ENCODE measurements around the gene ANKRD17. TPM values are rescaled to one million over a fixed set of nuclear protein-coding genes. Genes with fewer than 3 reads are reported as not detected.

ANKRD17 gene
- total RNA-seq, 2 experiments from 2014 or later, result 50.8 to 53.1 TPM

GRCh38 chr4:73170518-73171198, 87.9 kb downstream of the ANKRD17 start:
- H3K9me3 Mint-ChIP-seq, result peaks cover 25% of the 10 kb centered on the region
- ATAC-seq (no peak), DNase-seq (no peak)
- no peak overlapping the region for H3K27ac Mint-ChIP-seq
- H3K4me1 Mint-ChIP-seq (ENCODE audit: low read depth), result peaks cover 22% of the 10 kb centered on the region
- intact Hi-C loops (cut with micrococcal nuclease), result no loop called here
- peaks cover 89% of the 10 kb centered on the region for H3K36me3 Mint-ChIP-seq (ENCODE audit: low read depth)
- ChIA-PET CTCF (no interaction called here), POLR2A (no interaction called here)
- no peak for TF ChIP-seq CTCF (IDR thresholded peaks at IDR 0.05)
- H3K27me3 Mint-ChIP-seq, result no peaks in the 10 kb centered on the region
- no peak overlapping the region for H3K4me3 Mint-ChIP-seq

GRCh38 chr4:73166212-73166611, 92.4 kb downstream of the ANKRD17 start:
- Mint-ChIP-seq H3K9me3 (peaks cover 14% of the 10 kb centered on the region), H3K27ac (no peak overlapping the region), H3K36me3 (ENCODE audit: low read depth) (peaks cover 72% of the 10 kb centered on the region), H3K4me3 (no peak overlapping the region), H3K27me3 (no peaks in the 10 kb centered on the region), H3K4me1 (ENCODE audit: low read depth) (peaks cover 1% of the 10 kb centered on the region)
- intact Hi-C loops (cut with micrococcal nuclease), result no loop called here
- ChIA-PET CTCF (interaction anchor here (0.9 kb wide), 1 partner anchor 12 kb away, joined by 3 read pairs; no protein-coding TSS in a partner anchor), POLR2A (no interaction called here)
- TF ChIP-seq CTCF (IDR thresholded peaks at IDR 0.05), result no peak
- DNase-seq, result no peak
- ATAC-seq, result no peak

- Mint-ChIP-seq H3K4me3 (no peak overlapping the region), H3K36me3 (ENCODE audit: low read depth) (peaks cover 56% of the 10 kb centered on the region), H3K9me3 (peaks cover 9% of the 10 kb centered on the region), H3K27me3 (no peaks in the 10 kb centered on the region), H3K4me1 (ENCODE audit: low read depth) (peaks cover 1% of the 10 kb centered on the region), H3K27ac (peak overlapping the region; percentile 1)
- ChIA-PET POLR2A (interaction anchor here (0.6 to 1.0 kb wide), 3 partner anchors 22 to 38 kb away, joined by 3 to 4 read pairs (median 3); no protein-coding TSS in a partner anchor), CTCF (interaction anchor here (1.0 kb wide), 1 partner anchor 284 kb away, joined by 3 read pairs; no protein-coding TSS in a partner anchor)
- ATAC-seq (no peak), DNase-seq (no peak)
- intact Hi-C loops (cut with micrococcal nuclease), result no loop called here
- no peak for TF ChIP-seq CTCF (IDR thresholded peaks at IDR 0.05)
Observed at GRCh38 chr4:73161527-73162185, 96.9 kb downstream of the ANKRD17 start.

GRCh38 chr4:73156394-73156793, 102.2 kb downstream of the ANKRD17 start:
- peaks cover 36% of the 10 kb centered on the region for H3K36me3 Mint-ChIP-seq (ENCODE audit: low read depth)
- H3K4me1 Mint-ChIP-seq (ENCODE audit: low read depth), result no peaks in the 10 kb centered on the region
- ATAC-seq, result no peak
- no peak for TF ChIP-seq CTCF (IDR thresholded peaks at IDR 0.05)
- H3K27ac Mint-ChIP-seq, result no peak overlapping the region
- POLR2A ChIA-PET, result no interaction called here
- no peaks in the 10 kb centered on the region for H3K27me3 Mint-ChIP-seq
- intact Hi-C loops (cut with micrococcal nuclease), result no loop called here
- H3K9me3 Mint-ChIP-seq, result no peaks in the 10 kb centered on the region
- no peak for DNase-seq
- CTCF ChIA-PET, result no interaction called here
- H3K4me3 Mint-ChIP-seq, result no peak overlapping the region

GRCh38 chr4:73152893-73153292, 105.7 kb downstream of the ANKRD17 start:
- Mint-ChIP-seq H3K4me1 (ENCODE audit: low read depth) (no peaks in the 10 kb centered on the region), H3K36me3 (ENCODE audit: low read depth) (peaks cover 28% of the 10 kb centered on the region), H3K27ac (no peak overlapping the region), H3K9me3 (no peaks in the 10 kb centered on the region), H3K27me3 (no peaks in the 10 kb centered on the region), H3K4me3 (no peak overlapping the region)
- intact Hi-C loops (cut with micrococcal nuclease), result no loop called here
- ATAC-seq (no peak), DNase-seq (no peak)
- ChIA-PET POLR2A (interaction anchor here (0.9 kb wide), 1 partner anchor 34 kb away, joined by 3 read pairs; no protein-coding TSS in a partner anchor), CTCF (interaction anchor here (0.8 to 1.7 kb wide), 3 partner anchors 10 to 63 kb away, joined by 3 to 4 read pairs (median 3); no protein-coding TSS in a partner anchor)
- no peak for TF ChIP-seq CTCF (IDR thresholded peaks at IDR 0.05)

Data from activated CD8-positive, alpha-beta T cell treated with anti-CD3 and anti-CD28 coated beads for 36 hours (primary cell).